Neural cell (in vitro differentiated cells): ENCODE results near the gene BORCS5. TPM values are rescaled to one million over a fixed set of nuclear protein-coding genes. Genes with fewer than 3 reads are reported as not detected.

ENCODE experiments used
- H2AFZ ChIP-seq: fragments of 200-600, 300-800 bp; sonication (generic), shearing (Covaris generic); 2 replicates; pipeline ENCODE4 v1.6.0; 2014; ENCODE audit warnings: low read depth, mild to moderate bottlenecking, antibody characterized with exemption, low read length, moderate library complexity
- H3F3A ChIP-seq: fragments of 200-600 bp; shearing (Covaris generic); 2 replicates; pipeline ENCODE4 v1.6.1; 2016; ENCODE audit warnings: mild to moderate bottlenecking, moderate library complexity, mixed read lengths, antibody characterized with exemption, low read length; ENCODE audit not compliant: insufficient read depth, poor library complexity, severe bottlenecking
- H3K27ac ChIP-seq: fragments of 200-600, 300-800 bp; sonication (generic), shearing (Covaris generic); 2 replicates; pipeline ENCODE4 v1.5.1; 2014; ENCODE audit warnings: mild to moderate bottlenecking, low read length, moderate library complexity
- H3K27me3 ChIP-seq: fragments of 300-800, 200-600 bp; sonication (generic), shearing (Covaris generic); 2 replicates; pipeline ENCODE4 v1.6.0; 2014; ENCODE audit warnings: mild to moderate bottlenecking, low read depth, low read length, moderate library complexity; ENCODE audit not compliant: insufficient read depth
- H3K36me3 ChIP-seq: fragments of 300-800, 200-600 bp; sonication (generic), shearing (Covaris generic); 2 replicates; pipeline ENCODE4 v1.5.1; 2014; ENCODE audit warnings: mild to moderate bottlenecking, antibody characterized with exemption, low read length, moderate library complexity; ENCODE audit not compliant: insufficient read depth
- H3K4me2 ChIP-seq: fragments of 300-800, 200-600 bp; sonication (generic), shearing (Covaris generic); 2 replicates; pipeline ENCODE4 v1.6.0; 2014; ENCODE audit warnings: mild to moderate bottlenecking, low read length
- H3K4me3 ChIP-seq: fragments of 300-800, 200-600 bp; sonication (generic), shearing (Covaris generic); 2 replicates; pipeline ENCODE4 v1.5.1; 2014; ENCODE audit warnings: mild to moderate bottlenecking, low read length, moderate library complexity
- H3K79me2 ChIP-seq: fragments of 200-600 bp; shearing (Covaris generic); replicated peaks from 2 replicates; pipeline ENCODE4 v1.6.0; 2014; ENCODE audit warnings: mild to moderate bottlenecking, low read length, moderate library complexity; ENCODE audit not compliant: insufficient read depth
- H3K9ac ChIP-seq: fragments of 300-800, 200-600 bp; sonication (generic), shearing (Covaris generic); 2 replicates; pipeline ENCODE4 v1.6.1; 2016; ENCODE audit warnings: mild to moderate bottlenecking, low read length, mixed read lengths
- H3K9me2 ChIP-seq: fragments of 200-600 bp; shearing (Covaris generic); 2 replicates; pipeline ENCODE4 v1.6.1; 2016; ENCODE audit warnings: mild to moderate bottlenecking, low read length, mixed read lengths; ENCODE audit not compliant: insufficient read depth
- H3K9me3 ChIP-seq: fragments of 200-600, 300-800 bp; sonication (generic), shearing (Covaris generic); 2 replicates; pipeline ENCODE4 v1.6.1; 2016; ENCODE audit warnings: mild to moderate bottlenecking, mixed run types, low read length, moderate library complexity, mixed read lengths
- H4K20me1 ChIP-seq: fragments of 200-600 bp; shearing (Covaris generic); 2 replicates; pipeline ENCODE4 v1.6.1; 2016; ENCODE audit warnings: mild to moderate bottlenecking, mixed run types; ENCODE audit not compliant: insufficient read depth
- CTCF ChIP-seq: fragments of 450-650 bp; IDR thresholded peaks from 2 replicates; pipeline ENCODE4 v1.5.1; 2014; ENCODE audit warnings: antibody characterized with exemption, mild to moderate bottlenecking, moderate library complexity; ENCODE audit not compliant: poor library complexity, severe bottlenecking
- EP300 ChIP-seq: fragments of 450-650 bp; conservative IDR thresholded peaks from 2 replicates; pipeline ENCODE4 v1.6.1; 2014; ENCODE audit warnings: antibody characterized with exemption, mild to moderate bottlenecking, moderate library complexity; ENCODE audit not compliant: poor library complexity, severe bottlenecking
- EZH2 ChIP-seq: fragments of 200-600, 300-800 bp; shearing (Covaris generic), sonication (generic); IDR thresholded peaks from 2 replicates; pipeline ENCODE4 v1.6.1; 2014; ENCODE audit warnings: antibody characterized with exemption, low read length, borderline replicate concordance, mild to moderate bottlenecking; ENCODE audit not compliant: insufficient read depth, poor library complexity, severe bottlenecking
- MXI1 ChIP-seq: fragments of 450-650 bp; conservative IDR thresholded peaks from 2 replicates; pipeline ENCODE4 v1.6.1; 2014; ENCODE audit warnings: antibody characterized with exemption, mild to moderate bottlenecking; ENCODE audit not compliant: poor library complexity, severe bottlenecking
- POLR2AphosphoS5 ChIP-seq: IDR thresholded peaks from 2 replicates; pipeline ENCODE4 v1.6.1; 2012
- RAD21 ChIP-seq: fragments of 450-650 bp; conservative IDR thresholded peaks from 2 replicates; pipeline ENCODE4 v1.6.1; 2014; ENCODE audit warnings: antibody characterized with exemption, mild to moderate bottlenecking, moderate library complexity
- REST ChIP-seq: IDR thresholded peaks from 2 replicates; pipeline ENCODE4 v1.6.1; 2012; ENCODE audit warnings: borderline replicate concordance
- SMC3 ChIP-seq: fragments of 450-650 bp; conservative IDR thresholded peaks from 2 replicates; pipeline ENCODE4 v1.6.1; 2014; ENCODE audit warnings: antibody characterized with exemption, mild to moderate bottlenecking, moderate library complexity; ENCODE audit not compliant: poor library complexity
- TAF1 ChIP-seq: IDR thresholded peaks from 2 replicates; pipeline ENCODE4 v1.6.1; 2012; ENCODE audit warnings: low read depth
- polyA plus RNA-seq: library from polyadenylated mRNA; depleted of rRNA; stranded (reverse); fragments of >200 nt; gene quantifications from 2 replicates; pipeline ENCODE4 v1.2.3, GENCODE V29; 2014

The BORCS5 gene
- polyA plus RNA-seq, 1 donor from 2014 or later: 14.2 TPM

DNA sequence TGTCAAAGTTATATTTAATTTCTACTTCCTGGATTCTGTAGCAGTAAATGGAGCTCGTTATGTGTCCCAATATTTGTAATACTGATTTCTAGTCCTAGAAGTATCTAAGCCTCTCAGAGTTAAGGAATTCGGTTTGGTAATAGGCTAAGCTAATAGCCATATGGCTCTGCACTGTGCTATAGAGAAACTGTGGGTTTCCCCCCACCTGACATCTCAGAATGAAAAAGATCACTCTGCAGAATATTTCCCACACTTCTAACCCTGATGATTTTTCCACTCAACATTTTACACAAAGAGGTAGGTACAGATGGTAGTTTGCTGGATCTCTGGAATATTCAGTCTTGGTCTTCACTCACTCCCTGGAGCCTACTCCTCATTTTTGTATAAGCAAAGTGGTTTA lies 71.2 kb downstream of the BORCS5 start:
- no peak overlapping the region for H3K9ac ChIP-seq
- no peaks in the 10 kb centered on the region for H3K79me2 ChIP-seq
- no peaks in the 10 kb centered on the region for H3F3A ChIP-seq
- TF ChIP-seq MXI1: no peak
- TF ChIP-seq REST: no peak
- TF ChIP-seq RAD21: no peak
- no peak for TF ChIP-seq EP300
- TF ChIP-seq SMC3: no peak
- no peak for TF ChIP-seq TAF1
- no peak for TF ChIP-seq CTCF
- no peak for TF ChIP-seq EZH2
- no peak for TF ChIP-seq POLR2AphosphoS5
- H3K4me2 ChIP-seq: no peak overlapping the region
- no peak overlapping the region for H3K4me3 ChIP-seq
- H3K27me3 ChIP-seq: no peaks in the 10 kb centered on the region
- H3K27ac ChIP-seq: no peak overlapping the region
- peaks cover 3% of the 10 kb centered on the region for H3K9me3 ChIP-seq
- no peaks in the 10 kb centered on the region for H3K9me2 ChIP-seq
- no peaks in the 10 kb centered on the region for H4K20me1 ChIP-seq
- H3K36me3 ChIP-seq: no peaks in the 10 kb centered on the region
- no peak overlapping the region for H2AFZ ChIP-seq

- Histone ChIP-seq H3K36me3 (no peaks in the 10 kb centered on the region), H3F3A (no peaks in the 10 kb centered on the region), H3K9ac (no peak overlapping the region), H3K4me3 (no peak overlapping the region), H3K4me2 (no peak overlapping the region), H3K9me2 (no peaks in the 10 kb centered on the region), H3K27me3 (no peaks in the 10 kb centered on the region), H2AFZ (no peak overlapping the region), H3K9me3 (no peaks in the 10 kb centered on the region), H4K20me1 (no peaks in the 10 kb centered on the region), H3K27ac (no peak overlapping the region), H3K79me2 (no peaks in the 10 kb centered on the region)
- TF ChIP-seq REST (no peak), CTCF (no peak), TAF1 (no peak), MXI1 (no peak), EZH2 (no peak), POLR2AphosphoS5 (no peak), RAD21 (no peak), EP300 (no peak), SMC3 (no peak)
These were observed 72.2 kb downstream of the BORCS5 start for GRCh38 chr12:12428961-12429657.
